Retinal pigment epithelial cell (primary cell): Measurements from ENCODE around the gene MKRN2OS.

Source experiments
- DNase-seq: peaks from one replicate; pipeline ENCODE4 v3.0.0-alpha.2; 2010; ENCODE audit warnings: low read depth
- H3K4me3 ChIP-seq: 2 replicates; pipeline ENCODE4 v1.5.1; 2011; ENCODE audit warnings: mild to moderate bottlenecking, low read length, control low read depth, moderate library complexity
- CTCF ChIP-seq: conservative IDR thresholded peaks from 2 replicates; pipeline ENCODE4 v1.5.1; 2011; ENCODE audit warnings: low read depth, low read length, control low read depth, inconsistent platforms

The MKRN2OS gene

GRCh38 chr3:12568747-12569146, 23.4 kb upstream of the MKRN2OS start:
- no peak for TF ChIP-seq CTCF
- H3K4me3 ChIP-seq: no peak overlapping the region
- no peak for DNase-seq

GRCh38 chr3:12566976-12567375, 21.7 kb upstream of the MKRN2OS start:
- DNase-seq: no peak
- H3K4me3 ChIP-seq: no peak overlapping the region
- TF ChIP-seq CTCF: no peak

GRCh38 chr3:12562451-12562850, 17.2 kb upstream of the MKRN2OS start:
- no peak overlapping the region for H3K4me3 ChIP-seq
- no peak for DNase-seq
- no peak for TF ChIP-seq CTCF

GRCh38 chr3:12561397-12561796, 16.1 kb upstream of the MKRN2OS start:
- no peak for DNase-seq
- no peak for TF ChIP-seq CTCF
- H3K4me3 ChIP-seq: no peak overlapping the region

GRCh38 chr3:12560505-12561190, 15.3 kb upstream of the MKRN2OS start:
- TF ChIP-seq CTCF: no peak
- no peak overlapping the region for H3K4me3 ChIP-seq
- no peak for DNase-seq

- DNase-seq: no peak
- no peak for TF ChIP-seq CTCF
- H3K4me3 ChIP-seq: no peak overlapping the region
Observed at GRCh38 chr3:12559520-12559919, 14.2 kb upstream of the MKRN2OS start.

- peak overlapping the region; percentile 72 for H3K4me3 ChIP-seq
- no peak for DNase-seq
- no peak for TF ChIP-seq CTCF
Observed at GRCh38 chr3:12558706-12559105, 13.4 kb upstream of the MKRN2OS start.
